ELF-1 (cell line): ENCODE measurements around the gene IFI16.

ENCODE experiments used
- DNase-seq: peaks from one replicate; pipeline ENCODE4 v3.0.0-alpha.2; 2016; ENCODE audit warnings: low read depth, low spot score

Gene IFI16

DNA sequence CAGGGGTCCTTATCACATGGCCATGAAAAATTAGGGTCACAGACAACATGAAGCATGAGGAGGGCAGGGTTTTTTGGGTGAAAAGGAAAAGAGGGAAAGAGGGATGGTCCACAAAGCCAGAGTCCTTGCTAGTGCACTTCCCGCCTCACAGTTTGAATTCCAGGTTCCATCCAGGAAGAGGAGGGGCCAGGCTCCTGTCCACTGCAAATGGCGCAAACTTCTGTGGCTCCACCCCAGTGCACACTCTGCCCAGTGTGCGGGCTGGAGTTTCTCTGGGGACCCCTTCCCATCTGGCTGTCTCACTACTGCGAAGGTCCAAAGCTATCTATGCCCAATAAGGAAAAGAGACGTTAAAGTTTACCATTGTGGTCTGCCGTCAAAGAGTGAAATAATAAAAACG lies 49.0 kb downstream of the IFI16 start:
- no peak for DNase-seq

DNA sequence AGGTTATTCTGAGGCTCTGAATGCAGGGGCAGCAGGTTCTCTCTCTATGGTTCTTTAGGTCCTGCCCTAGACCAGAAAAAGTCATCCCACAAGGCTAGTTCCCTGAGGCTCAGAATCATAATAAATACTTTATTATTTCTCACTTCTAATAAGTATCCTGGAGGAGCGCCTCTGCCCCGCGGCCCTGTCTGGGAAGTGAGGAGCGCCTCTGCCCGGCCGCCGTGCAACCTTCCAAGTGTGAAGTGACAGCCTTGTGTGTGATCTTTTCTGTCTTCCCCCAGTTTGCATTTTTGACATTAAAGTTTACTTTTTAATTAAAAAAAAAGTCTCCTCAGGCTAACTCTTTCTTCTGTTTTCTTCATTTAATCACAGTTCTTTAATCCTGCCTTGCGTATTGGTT lies 55.4 kb downstream of the IFI16 start:
- no peak for DNase-seq

DNA sequence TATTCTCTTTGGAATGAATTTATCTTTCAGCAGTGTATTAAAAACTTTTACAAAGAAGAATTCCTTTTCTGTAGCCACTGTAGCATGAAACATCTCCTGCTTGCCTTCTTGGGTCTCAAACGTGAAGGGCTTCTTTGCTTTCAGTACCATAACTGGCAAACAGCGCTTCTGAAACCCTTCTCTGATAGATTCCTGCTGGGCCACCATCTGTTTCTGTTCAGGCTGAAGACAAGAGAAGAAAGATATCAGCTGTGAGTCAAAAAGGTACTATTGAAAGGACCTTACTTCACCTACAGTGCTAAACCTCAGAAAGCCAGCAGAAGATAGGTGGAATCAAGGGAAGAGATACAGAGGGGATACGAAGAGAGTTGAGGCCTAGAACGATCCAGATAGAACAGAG lies 56.4 kb downstream of the IFI16 start:
- no peak for DNase-seq

DNA sequence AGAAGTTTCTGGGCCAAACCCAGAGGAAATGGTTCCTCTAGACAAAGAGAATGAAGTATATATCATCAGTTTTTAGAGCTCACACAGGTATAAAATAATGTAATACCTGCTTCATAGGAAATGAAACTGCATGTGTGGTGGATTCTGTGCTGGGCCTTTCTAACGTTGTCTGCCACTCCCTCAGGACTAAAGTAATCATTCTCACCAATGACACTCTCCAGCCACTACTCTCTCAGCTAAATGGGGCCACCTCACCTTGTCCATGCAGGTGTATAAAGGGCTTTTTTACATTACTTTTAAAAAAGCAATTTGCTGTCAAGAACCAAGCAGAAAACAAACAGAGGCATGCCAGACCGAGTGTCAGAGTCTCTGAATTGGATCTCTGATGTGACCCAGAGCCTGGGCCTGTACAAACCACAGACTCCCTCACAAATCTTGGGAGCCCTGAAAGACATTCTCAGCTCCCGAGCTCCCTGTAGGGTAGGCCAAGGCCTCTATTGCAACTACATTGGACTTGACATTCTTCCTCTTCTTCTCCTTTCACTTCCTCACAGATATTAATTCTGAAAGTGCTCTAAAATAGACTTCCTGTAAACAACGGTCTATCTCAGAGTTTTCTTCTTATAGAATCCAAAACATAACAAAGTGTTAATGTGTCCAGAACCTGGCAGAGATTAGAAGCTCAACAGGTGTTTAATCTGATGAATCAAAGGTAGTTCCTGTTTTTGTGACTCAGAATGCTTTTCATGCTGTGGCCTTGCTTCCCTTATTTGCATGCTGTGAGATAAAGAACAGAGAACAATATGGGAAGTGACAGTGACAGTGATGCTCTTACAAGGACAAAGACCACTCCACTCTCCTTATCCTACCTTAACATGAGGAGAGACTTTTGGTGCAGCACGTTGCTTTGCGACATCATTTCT lies 58.3 kb downstream of the IFI16 start:
- DNase-seq = no peak

DNA sequence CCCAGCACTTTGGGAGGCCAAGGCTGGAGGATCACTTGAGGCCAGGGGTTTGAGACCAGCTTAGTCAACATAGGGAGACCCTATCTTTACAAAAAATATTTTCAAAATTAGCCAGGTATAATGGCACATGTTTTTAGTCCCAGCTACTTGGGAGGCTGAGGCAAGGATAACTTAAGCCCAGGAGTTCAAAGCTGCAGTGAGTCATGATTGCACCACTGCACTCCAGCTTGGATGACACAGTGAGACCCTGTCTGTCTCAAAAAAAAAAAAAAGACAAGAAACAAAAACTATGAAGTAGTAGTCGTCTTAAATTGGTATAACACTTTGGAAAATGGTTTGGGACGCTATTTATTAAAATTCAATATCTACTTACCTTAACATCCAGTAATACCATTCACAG lies 59.2 kb downstream of the IFI16 start:
- no peak for DNase-seq

DNA sequence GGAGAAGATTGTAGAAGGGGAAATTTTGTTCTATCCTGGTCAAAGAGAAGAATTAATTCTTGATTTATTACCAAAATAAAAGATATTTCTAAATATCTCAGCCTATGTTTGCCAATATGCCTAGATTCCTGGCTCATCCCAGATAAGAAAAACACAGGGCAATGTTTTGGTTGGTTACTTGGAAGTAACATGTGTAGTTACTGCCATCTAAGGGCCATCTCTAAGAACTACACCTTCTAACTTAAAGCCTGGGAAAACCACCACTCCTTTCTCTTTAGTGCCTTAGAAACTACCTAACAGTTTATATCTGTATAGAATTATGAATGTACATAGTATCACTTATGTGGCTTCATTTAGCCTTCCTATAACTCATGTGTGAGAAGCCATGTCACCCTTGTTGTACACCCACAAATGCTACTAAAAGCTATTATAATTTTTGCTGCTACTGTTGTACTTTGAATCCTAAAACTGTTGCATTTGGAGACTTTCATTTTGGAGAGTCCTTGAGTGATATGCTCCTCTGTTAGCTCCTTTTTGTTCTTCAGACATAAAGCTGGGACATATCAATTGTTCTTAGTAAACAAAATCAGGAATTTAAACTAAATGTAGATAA lies 62.4 kb downstream of the IFI16 start:
- DNase-seq = no peak

DNA sequence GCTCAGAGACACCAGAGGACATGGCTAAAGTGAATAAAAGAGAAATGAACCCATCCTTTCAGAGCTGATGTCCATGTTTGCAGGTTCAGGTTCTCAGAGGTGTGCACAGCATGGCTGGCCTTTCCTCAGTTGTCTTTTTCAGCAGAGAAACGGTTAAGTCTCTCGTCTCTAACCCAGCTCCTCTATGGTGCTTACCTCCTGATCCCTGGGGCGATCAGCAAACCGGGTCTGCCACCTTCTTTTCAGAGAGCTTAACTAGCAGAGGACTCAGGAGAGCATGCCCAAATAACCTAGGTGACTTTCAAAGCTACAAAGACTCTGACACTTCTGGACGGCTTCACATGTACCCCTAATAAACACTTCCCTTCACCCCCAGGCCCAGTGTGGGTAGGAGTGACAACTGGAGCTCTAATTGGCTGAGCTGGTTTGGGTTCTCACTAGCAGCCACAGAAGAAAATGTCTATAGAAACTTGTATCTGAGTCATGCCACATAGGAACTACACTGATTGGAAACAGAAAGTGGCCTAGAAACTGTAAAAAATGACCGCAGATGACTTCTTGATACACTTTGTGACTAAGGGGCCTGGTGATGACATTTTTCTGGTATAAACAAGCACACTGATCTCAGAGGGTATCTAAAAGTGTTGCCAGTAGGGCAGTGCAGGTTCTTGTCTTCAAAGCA lies 66.9 kb downstream of the IFI16 start, which contains the start of gene AIM2:
Gene AIM2 (minus strand): TSS at position 329 of the 682 bp plus-strand sequence. CDS start 3,267 bp downstream, outside the sequence.
- peak; percentile 39 for DNase-seq

DNA sequence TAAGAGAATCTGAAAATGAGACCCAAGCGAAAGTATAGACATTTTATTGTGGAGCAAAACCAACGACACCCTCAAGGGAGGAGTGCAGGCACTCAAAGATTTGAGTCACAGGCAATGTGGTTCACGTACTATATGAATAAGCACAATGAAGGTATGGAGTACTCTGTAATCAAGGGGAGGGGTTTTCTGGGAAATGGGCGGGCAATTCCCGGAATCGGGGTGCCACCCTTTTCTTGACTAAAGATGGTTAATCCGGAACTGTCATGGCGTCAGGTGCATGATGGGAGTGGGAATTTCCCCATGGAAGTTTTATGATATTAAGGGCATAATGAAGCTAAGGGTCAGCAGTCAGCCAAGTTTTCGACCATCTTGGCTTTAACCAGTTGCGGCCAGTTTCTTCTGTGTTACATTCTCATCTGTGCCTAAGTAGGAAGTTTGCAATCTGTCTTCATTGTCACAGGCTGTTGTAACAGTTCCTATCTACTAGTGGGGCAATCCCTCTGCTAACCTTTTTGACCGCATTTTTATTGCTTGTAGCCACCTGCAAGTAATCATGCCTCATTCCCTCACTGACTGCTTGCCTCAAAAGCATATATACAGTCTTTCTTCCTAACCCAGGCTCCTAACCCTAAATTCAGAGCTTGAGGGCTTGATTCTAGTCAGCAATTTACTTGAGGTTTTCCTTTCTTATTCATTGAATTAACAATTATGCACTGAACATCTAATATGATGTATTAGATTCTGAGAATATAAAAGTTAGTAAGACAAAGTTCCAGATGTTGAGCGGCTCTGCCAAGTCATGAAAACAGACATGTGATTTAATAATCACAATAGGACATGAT lies 67.6 kb downstream of the IFI16 start:
- DNase-seq = no peak

DNA sequence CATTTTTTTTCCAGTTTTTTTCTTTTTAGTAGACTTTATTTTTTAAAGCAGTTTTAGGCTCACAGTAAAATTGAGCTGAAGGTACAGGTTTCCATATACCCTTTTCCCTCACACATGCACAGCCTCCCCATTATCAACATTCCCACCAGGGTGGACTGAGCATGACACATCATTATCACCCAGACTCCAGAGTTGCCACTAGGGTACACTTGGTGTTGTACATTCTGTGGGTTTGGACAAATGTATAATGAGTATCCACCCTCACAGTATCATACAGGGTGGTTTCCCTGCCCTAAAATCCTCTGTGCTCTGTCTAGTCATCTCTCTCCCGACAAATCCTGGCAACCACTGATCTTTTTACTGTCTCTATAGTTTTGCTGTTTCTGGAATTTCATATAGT lies 69.8 kb downstream of the IFI16 start:
- DNase-seq = no peak

DNA sequence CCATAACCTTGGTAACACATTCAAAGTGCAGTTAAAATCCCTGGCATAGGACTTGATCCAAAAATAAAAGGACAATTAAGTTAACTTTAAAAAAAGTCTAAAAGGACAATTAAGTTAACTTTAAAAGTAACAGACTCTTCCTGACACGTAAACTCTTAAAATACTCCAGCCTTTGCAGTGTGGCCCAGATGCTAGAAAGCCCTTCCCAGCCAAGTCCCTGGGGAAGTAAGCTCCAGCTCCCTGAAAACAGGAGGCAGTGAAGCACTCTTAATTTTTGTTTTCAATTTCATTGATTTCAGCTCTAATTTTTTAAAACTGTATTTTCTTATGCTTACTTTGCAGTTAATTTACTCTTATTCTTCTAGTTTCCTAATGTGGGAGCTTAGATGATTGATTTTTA lies 71.9 kb downstream of the IFI16 start:
- no peak for DNase-seq

DNA sequence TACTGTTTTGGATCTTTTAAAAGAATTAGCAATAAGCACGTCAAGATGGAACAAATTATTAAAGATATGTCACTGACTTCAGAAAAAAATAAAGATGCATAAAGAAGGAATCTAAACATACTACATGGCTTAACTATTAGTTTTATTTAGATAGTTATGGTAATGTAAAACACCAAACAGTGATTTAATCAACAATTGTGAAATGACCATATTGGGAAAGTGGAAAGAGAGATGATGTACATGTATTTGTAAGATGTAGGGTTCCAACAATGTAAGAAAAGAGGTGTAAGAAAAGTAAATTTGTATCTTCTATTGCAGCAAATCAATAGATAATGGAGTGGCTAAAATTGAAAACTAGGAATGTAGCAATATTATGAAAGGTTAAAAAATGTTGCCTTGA lies 73.3 kb downstream of the IFI16 start:
- no peak for DNase-seq

DNA sequence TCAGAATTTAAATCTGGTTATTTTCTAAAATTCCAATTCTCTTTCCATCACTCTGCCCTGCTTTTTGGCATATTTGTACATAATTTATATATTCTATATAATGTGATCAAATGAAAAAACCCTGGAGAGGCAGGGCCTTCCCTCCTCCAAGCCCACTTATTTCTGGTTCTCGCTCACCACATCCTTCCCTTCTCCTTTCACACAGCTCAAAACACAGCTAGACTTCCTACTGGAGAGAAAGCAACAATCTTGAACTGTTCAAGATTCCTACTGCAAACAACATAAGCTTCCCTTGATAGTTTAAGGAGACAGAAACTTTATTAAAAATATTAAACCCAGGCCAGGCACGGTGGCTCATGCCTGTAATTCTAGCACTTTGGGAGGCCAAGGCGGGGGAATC lies 74.4 kb downstream of the IFI16 start:
- no peak for DNase-seq

DNA sequence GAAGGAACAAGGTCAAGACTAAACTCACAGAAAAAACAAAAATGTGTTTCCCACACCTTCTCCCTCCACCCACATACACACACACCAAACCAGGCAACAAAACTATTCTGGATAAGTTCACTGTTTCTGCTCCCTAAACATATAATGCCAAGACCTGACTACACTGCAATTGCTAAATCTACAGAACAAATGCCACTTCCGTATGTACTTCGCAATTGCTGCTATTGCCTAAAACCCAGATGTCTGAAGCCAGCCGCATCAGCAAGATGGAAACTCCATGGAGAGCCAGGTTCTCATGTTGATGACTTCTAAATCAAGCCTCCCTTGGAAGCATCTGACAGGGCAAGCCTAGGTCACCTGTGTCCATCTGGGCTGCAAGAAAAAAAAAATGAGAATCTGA lies 75.2 kb downstream of the IFI16 start:
- DNase-seq = no peak

DNA sequence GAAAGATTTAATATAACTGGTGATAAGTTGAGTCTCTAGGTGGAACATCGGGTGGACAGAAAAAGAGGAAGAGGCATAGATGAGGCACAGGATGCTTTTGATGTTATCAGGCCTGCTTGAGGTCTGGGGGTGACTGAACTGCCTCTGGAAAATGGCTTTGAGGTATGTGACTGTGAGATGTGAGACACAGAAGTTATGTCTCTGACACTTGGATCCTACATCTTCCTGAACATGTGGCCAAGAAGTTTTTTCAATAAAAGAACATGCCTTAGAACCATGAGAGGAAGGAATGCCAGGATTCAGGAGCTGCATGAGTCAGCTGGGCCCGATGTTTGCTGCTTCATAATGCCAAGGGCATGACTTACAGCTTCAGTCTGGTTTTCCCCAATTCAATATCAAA lies 78.3 kb downstream of the IFI16 start:
- DNase-seq = no peak

DNA sequence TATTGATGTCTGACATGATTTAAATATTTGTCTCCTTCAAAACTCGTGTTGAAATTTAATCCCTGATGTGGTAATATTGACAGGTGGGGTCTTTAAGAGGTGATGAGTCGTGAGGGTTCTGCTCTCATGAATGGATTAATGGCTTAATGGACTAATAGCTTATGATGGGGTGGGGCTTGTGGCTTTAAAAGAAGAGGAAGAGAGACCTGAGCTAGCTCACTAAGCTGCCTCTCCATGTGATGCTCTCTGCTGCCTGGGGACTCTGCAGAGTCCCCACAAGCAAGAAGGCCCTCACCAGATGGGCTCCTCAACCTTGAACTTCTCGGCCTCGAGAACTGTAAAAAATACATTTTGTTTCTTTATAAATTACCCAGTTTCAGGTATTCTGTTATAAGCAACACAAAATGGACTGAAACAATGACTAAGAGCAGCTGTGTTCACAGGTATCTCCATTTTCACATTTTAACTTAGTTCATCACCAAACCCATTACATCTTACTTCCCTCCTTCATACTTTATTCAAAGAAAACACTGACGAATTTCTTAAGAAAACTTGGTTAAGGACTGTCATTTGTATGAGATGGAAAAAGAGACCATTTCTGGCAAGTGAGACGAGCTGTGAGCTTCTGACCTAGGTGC lies 79.0 kb downstream of the IFI16 start:
- DNase-seq = no peak

DNA sequence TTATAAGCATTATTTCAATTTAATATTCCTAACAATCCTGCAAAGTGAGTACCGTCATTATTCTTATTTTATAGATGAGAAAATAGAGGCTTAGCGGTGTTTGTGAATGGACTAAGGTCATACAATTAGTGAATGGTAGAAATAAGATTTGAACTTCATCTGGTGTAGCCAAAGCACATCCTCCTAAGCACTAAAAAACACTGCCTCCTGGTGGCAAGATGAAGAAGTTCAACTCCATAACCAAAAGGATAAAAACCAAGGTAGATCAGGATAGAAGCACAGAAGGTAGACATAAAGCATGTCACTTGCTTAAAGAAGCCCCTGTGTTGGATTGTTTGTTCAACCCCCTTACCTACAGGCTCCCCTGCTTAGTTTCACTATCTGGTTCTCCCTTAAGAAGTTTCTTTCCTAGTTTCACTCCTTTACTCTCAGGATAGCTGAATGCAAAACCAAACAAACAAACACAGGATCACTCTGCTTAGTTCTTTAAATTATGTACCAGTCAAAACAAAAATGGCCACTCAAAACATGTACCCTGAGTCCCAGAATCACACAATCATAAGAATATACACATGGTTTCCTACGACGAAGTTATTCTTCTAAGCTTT lies 79.6 kb downstream of the IFI16 start:
- DNase-seq = no peak

DNA sequence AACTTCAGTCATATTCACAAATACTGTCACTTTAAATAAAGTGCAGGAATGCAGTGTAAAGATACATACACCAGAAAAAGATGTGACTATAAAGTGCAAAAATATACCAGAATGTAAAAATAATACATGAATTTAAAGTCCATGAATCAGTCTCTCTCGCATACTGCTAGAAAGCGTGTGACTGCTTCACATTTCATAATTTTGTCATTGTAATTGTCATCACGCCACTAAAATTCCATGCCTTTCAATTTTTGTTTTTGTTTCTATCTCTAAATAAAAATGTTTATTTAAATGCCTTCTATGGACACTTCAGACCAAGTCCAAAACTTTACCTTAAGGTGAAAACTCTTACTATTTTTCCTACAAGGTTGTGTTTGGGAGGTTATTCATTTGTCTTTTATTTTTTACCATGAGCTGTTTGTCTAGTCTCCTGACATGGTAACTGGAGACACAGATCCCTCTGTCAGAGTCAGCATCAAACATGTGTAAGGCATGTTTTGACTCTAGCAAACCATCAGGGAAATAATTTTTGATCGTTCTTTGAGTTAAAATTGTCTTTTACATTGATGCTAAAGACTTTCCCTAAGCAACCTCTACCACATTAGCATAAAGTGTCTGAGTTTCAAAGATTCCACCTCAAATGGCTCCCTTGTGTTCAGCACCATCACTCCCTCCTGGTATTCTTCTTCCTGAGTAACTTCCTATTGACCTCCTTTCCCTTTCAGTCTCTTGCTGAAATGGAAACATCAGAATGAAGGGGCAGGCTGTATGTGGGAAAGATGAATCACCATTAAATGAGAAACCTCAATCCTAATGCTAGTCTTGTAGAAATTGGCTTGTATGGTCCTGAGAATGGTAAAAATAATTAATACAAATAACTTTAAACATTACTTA lies 80.8 kb downstream of the IFI16 start:
- no peak for DNase-seq

DNA sequence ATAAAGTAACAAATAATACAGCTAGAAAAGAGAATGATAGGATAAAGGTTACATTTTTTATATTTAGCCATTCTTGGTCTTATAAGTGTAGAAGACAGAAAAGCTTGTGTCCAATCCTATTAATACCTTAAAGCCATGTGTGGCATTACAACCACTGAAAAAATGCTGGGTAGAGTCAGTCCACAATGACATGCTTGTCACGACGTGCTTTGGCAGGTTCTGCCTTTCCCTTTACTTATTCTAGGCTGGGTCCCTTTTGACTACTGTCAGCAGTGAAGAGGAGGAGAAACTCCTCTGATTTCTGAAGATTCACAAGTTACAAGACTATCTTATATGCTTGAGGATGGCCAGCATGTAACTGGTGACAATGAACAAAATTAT lies 81.5 kb downstream of the IFI16 start:
- no peak for DNase-seq

DNA sequence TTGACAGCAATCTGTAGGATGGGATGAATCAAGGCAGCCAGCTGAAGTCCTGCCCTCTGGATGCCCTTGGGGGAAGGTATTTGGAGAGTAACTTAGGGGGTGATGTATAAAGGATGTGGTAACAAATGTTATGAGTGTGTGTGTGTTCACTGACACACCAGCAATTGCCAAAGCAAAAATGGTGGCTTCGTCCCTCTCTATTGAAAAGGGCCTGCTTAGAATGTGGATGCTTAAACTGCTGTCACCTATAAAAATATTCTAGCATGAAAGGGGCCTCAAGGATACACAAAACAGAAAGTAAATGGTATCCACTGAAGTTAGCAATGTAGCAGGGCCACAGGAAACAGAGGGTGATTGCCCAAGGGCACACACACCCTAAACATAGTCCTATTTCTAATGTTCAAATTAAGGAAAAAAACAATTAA lies 81.9 kb downstream of the IFI16 start:
- DNase-seq = no peak
